ENCODE measurements around the gene NME8.

- no peak for TF ChIP-seq CTCF (IDR thresholded peaks at IDR 0.05)
- no peak for TF ChIP-seq POLR2A (IDR thresholded peaks at IDR 0.05)
Observed at GRCh38 chr7:37945336-37945735, 96.9 kb downstream of the NME8 start.
